ENCODE measurements around the gene PRR19.

The PRR19 gene

GRCh38 chr19:42309686-42310085, 7.8 kb downstream of the PRR19 start:
- DNase-seq = no peak
- no peak for TF ChIP-seq POLR2A (IDR thresholded peaks at IDR 0.05; ENCODE audit: low read length)
- no peak for TF ChIP-seq GATA1 (IDR thresholded peaks at IDR 0.05; ENCODE audit: low read depth, low read length)

- TF ChIP-seq POLR2A (IDR thresholded peaks at IDR 0.05; ENCODE audit: low read length) (no peak), GATA1 (IDR thresholded peaks at IDR 0.05; ENCODE audit: low read depth, low read length) (no peak)
- DNase-seq = peak; percentile 23 to 25
Measured at GRCh38 chr19:42311657-42312056, 9.7 kb downstream of the PRR19 start.

- DNase-seq = no peak
- TF ChIP-seq GATA1 (IDR thresholded peaks at IDR 0.05; ENCODE audit: low read depth, low read length) (no peak), POLR2A (IDR thresholded peaks at IDR 0.05; ENCODE audit: low read length) (no peak)
Measured at GRCh38 chr19:42312370-42312769, 10.4 kb downstream of the PRR19 start.

- DNase-seq = peak; percentile 51 to 52
- TF ChIP-seq POLR2A (IDR thresholded peaks at IDR 0.05; ENCODE audit: low read length) (no peak), GATA1 (IDR thresholded peaks at IDR 0.05; ENCODE audit: low read depth, low read length) (no peak)
Measured at GRCh38 chr19:42313096-42313839, 11.3 kb downstream of the PRR19 start, which contains the start of gene TMEM145. TMEM145 (plus strand) TSS chr19:42313309; CDS start chr19:42313377, 68 bp downstream.

- TF ChIP-seq POLR2A (IDR thresholded peaks at IDR 0.05; ENCODE audit: low read length) = no peak
- no peak for TF ChIP-seq GATA1 (IDR thresholded peaks at IDR 0.05; ENCODE audit: low read depth, low read length)
- DNase-seq = no peak
Measured at GRCh38 chr19:42313840-42314755, 12.2 kb downstream of the PRR19 start.

GRCh38 chr19:42315024-42315423, 13.1 kb downstream of the PRR19 start:
- no peak for DNase-seq
- TF ChIP-seq GATA1 (IDR thresholded peaks at IDR 0.05; ENCODE audit: low read depth, low read length) (no peak), POLR2A (IDR thresholded peaks at IDR 0.05; ENCODE audit: low read length) (no peak)

- TF ChIP-seq GATA1 (IDR thresholded peaks at IDR 0.05; ENCODE audit: low read depth, low read length) = no peak
- no peak for TF ChIP-seq POLR2A (IDR thresholded peaks at IDR 0.05; ENCODE audit: low read length)
- DNase-seq = no peak
Measured at GRCh38 chr19:42316223-42317211, 14.6 kb downstream of the PRR19 start.

- TF ChIP-seq GATA1 (IDR thresholded peaks at IDR 0.05; ENCODE audit: low read depth, low read length) (no peak), POLR2A (IDR thresholded peaks at IDR 0.05; ENCODE audit: low read length) (no peak)
- no peak for DNase-seq
Measured at GRCh38 chr19:42317535-42317934, 15.6 kb downstream of the PRR19 start.

- TF ChIP-seq GATA1 (IDR thresholded peaks at IDR 0.05; ENCODE audit: low read depth, low read length) (no peak), POLR2A (IDR thresholded peaks at IDR 0.05; ENCODE audit: low read length) (no peak)
Measured at GRCh38 chr19:42322305-42322704, 20.4 kb downstream of the PRR19 start.

GRCh38 chr19:42323473-42323851, 21.5 kb downstream of the PRR19 start:
- peak; percentile 17 to 20 for DNase-seq
- TF ChIP-seq POLR2A (IDR thresholded peaks at IDR 0.05; ENCODE audit: low read length) = no peak
- TF ChIP-seq GATA1 (IDR thresholded peaks at IDR 0.05; ENCODE audit: low read depth, low read length) = no peak

More at GRCh38 chr19:42322305-42322704, 20.4 kb downstream of the PRR19 start:
- DNase-seq = no peak

- peak; percentile 20 to 28 for DNase-seq
Measured at GRCh38 chr19:42323852-42324654, 22.1 kb downstream of the PRR19 start.

GRCh38 chr19:42324655-42325307, 22.8 kb downstream of the PRR19 start:
- TF ChIP-seq POLR2A (IDR thresholded peaks at IDR 0.05; ENCODE audit: low read length) (no peak), GATA1 (IDR thresholded peaks at IDR 0.05; ENCODE audit: low read depth, low read length) (no peak)
- no peak for DNase-seq

More at GRCh38 chr19:42323852-42324654, 22.1 kb downstream of the PRR19 start:
- TF ChIP-seq POLR2A (IDR thresholded peaks at IDR 0.05; ENCODE audit: low read length) (no peak), GATA1 (IDR thresholded peaks at IDR 0.05; ENCODE audit: low read depth, low read length) (no peak)
